Loucy (cell line): ENCODE results near the gene SRGN.

ENCODE experiments used
- EZH2phosphoT487 ChIP-seq: fragments of 200-600 bp; IDR thresholded peaks from 2 replicates; pipeline ENCODE4 v1.6.1; 2018; ENCODE audit warnings: antibody characterized with exemption, mild to moderate bottlenecking, moderate library complexity, borderline replicate concordance
- TF ChIP-seq, protein P1 (sequence below): fragments of 200-600 bp; sonication (generic); conservative IDR thresholded peaks from 2 replicates; pipeline ENCODE4 v1.5.1; 2014; ENCODE audit warnings: mild to moderate bottlenecking, antibody characterized with exemption, low read length

DNA sequence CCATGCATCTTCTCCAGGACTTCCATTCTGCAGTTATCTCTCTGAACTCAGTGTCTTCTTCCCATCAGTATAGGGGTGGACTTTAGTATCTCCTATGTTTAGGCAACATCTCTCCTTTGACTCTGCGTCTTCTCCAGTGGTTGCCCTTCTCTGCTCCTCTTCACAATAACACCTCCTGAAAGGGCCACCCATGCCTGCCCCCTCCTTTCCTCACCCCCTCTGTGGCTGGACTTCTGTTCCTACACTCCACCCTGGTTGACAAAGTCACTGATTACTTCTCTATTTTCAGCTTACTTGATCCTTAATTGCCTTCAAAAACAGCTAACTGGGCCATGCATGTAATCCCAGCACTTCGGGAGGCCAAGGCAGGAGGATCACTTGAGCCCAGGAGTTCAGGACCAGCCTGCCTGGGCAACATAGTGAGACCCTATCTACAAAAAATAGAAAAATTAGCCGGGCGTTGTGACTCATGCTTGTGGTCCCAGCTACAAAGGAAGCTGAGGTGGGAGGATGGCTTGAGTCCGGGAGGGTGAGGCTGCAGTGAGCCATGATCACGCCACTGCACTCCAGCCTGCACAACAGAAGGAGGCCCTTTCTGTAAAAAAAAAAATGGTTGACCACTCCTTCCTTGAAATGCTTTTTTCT is 13.7 kb downstream of the SRGN start:
- TF ChIP-seq, protein P1, sequence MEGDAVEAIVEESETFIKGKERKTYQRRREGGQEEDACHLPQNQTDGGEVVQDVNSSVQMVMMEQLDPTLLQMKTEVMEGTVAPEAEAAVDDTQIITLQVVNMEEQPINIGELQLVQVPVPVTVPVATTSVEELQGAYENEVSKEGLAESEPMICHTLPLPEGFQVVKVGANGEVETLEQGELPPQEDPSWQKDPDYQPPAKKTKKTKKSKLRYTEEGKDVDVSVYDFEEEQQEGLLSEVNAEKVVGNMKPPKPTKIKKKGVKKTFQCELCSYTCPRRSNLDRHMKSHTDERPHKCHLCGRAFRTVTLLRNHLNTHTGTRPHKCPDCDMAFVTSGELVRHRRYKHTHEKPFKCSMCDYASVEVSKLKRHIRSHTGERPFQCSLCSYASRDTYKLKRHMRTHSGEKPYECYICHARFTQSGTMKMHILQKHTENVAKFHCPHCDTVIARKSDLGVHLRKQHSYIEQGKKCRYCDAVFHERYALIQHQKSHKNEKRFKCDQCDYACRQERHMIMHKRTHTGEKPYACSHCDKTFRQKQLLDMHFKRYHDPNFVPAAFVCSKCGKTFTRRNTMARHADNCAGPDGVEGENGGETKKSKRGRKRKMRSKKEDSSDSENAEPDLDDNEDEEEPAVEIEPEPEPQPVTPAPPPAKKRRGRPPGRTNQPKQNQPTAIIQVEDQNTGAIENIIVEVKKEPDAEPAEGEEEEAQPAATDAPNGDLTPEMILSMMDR: no peak
- TF ChIP-seq EZH2phosphoT487: no peak
